HG03108 (cell line): Measurements from ENCODE around the gene PMF1.
"Not testable (repeated sequence)": the region's sequence is repeated elsewhere in the genome, so short reads cannot be mapped to it uniquely, and the experiment has no call there.

Experiments used
- ATAC-seq: cut with Tn5 transposase; IDR thresholded peaks from one replicate; pipeline ENCODE4 v1.9.1; 2021; ENCODE audit warnings: moderate library complexity; ENCODE audit not compliant: unreplicated experiment

The PMF1 gene

GRCh38 chr1:156195853-156196252 is 17.0 kb upstream of the PMF1 start:
- ATAC-seq, result no peak

DNA sequence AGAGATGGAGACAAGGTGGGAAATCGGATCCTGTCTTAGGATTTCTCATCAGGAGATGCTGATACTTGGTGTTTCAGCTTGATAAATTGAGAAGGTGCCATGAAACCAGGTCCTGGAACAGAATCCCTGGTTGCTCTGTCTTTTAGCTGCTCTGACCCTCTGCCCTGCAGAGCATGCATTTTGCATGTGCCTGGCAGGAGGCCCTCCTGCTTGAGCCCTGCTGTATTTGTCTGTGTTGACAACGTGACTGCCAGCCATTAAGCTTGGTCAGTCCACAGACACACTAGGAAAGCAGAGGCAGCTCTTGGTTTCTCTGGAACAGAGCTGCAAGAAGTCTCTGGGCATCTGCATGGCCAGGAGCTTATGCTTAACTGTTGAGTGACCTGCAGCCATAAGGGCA is 16.4 kb upstream of the PMF1 start:
- no peak for ATAC-seq

- ATAC-seq, result no peak
Observed at GRCh38 chr1:156198831-156199349, 13.9 kb upstream of the PMF1 start.

GRCh38 chr1:156200044-156200443 is 12.8 kb upstream of the PMF1 start:
- no peak for ATAC-seq

DNA sequence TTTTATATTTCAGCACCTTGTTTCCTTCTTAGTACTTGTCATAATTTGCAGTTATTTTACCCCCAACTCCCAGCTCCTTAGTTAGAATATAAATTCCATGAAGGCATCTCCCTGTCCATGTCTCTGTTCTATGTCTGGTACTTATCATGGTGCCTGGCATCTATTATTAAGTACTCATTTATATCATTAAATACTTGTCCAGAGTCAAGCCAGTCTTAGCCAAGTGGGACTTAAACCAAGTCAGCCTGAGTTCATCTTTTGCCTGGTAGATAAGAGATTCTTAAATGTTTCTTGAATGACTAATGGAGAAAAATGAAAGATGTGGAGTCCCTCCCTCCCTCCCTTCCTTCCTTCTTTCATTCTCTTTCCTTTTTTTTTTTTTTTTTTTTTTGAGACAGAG is 9.5 kb upstream of the PMF1 start:
- no peak for ATAC-seq

DNA sequence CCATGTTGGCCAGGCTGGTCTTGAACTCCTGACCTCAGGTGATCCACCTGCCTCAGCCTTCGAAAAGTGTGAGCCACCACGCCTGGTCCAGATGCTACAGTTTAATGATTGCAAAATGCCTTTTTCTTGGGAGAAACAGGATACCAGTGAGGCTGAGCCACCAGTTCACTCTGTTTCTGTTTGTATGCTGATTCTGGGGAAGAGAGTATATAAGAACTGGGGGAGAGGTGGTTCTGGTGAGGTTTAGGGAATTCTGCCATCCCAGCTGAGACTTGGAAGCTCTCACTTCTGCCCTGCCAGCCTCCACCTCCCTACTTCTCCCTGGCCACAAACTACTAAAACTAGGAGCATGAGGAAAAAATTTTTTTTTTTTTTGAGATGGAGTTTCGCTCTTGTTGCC is 8.1 kb upstream of the PMF1 start:
- ATAC-seq, result no peak

GRCh38 chr1:156211243-156211642 is 1.6 kb upstream of the PMF1 start:
- no peak for ATAC-seq

- ATAC-seq, result no peak
Observed at GRCh38 chr1:156212130-156212529, 677 bp upstream of the PMF1 start.

- ATAC-seq, result no peak
Observed at GRCh38 chr1:156213644-156213966, 798 bp downstream of the PMF1 start.

DNA sequence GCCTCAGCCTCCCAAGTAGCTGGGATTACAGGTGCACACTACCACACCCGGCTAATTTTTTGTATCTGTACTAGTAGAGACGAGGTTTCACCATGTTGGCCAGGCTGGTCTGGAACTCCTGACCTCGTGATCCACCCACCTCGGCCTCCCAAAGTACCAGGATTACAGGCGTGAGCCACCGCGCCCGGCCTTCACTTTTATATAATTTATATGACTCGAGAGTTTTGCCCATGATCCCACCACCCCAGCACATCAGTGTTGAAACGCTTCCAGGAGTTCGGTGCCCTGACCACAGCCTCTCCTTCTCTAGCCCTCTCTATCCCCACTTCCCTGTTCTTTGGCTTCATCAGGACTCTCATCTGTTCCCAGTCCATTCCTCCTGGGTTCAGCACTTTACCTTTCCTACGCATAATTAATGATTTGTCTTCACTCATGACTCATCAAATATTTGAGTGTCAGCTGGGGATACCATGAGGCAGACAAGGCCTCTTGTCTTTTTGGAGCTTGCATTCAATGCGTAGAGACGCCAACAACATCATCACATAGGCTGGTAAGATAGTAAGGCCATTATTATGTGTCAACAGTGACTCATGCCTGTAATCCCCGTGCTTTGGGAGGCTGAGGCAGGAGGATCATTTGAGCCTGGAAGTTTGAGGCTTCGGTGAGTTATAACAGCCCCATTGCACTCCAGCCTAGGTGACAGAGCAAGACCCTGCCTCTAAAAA is 1.4 kb downstream of the PMF1 start:
- ATAC-seq, result no peak

DNA sequence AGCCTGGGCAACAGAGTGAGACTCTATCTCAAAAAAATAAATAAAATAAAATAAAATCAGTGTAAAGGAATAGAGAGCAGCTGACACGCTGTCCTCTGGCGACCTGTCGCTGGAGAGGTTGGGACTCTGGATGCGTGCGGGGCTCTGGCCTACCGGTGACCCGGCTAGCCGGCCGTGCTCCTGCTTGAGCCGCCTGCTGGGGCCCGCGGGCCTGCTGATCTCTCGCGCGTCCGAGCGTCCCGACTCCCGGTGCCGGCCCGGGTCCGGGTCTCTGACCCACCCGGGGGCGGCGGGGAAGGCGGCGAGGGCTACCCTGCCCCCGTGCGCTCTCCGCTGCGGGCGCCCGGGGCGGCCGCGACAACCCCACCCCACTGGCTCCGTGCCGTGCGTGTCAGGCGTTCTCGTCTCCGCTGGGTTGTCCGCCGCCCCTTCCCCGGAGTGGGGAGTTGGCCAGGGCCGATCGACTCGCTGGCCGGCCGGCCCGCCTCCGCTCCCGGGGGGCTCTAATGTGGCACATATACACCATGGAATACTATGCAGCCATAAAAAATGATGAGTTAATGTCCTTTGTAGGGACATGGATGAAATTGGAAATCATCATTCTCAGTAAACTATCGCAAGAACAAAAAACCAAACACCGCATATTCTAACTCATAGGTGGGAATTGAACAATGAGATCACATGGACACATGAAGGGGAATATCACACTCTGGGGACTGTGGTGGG is 3.7 kb downstream of the PMF1 start:
- not testable (repeated sequence) for ATAC-seq

GRCh38 chr1:156217871-156218270 is 5.1 kb downstream of the PMF1 start:
- no peak for ATAC-seq

DNA sequence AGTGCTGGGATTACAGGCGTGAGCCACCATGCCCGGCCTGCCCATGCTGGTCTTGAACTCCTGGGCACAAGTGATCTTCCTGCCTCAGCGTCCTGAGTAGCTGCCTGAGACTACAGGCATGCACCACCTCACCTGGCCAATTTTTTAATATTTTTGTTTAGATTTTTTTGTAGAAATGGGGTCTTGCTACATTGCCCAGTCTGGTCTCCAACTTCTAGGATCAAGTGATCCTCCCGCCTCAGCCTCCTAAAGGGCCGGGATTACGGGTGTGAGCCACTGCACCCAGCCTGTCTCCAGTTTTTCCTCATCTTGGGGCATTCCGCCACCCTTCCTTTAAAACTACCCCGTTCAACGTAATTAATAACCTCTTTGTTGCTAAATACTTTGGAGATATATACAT is 7.4 kb downstream of the PMF1 start:
- no peak for ATAC-seq

DNA sequence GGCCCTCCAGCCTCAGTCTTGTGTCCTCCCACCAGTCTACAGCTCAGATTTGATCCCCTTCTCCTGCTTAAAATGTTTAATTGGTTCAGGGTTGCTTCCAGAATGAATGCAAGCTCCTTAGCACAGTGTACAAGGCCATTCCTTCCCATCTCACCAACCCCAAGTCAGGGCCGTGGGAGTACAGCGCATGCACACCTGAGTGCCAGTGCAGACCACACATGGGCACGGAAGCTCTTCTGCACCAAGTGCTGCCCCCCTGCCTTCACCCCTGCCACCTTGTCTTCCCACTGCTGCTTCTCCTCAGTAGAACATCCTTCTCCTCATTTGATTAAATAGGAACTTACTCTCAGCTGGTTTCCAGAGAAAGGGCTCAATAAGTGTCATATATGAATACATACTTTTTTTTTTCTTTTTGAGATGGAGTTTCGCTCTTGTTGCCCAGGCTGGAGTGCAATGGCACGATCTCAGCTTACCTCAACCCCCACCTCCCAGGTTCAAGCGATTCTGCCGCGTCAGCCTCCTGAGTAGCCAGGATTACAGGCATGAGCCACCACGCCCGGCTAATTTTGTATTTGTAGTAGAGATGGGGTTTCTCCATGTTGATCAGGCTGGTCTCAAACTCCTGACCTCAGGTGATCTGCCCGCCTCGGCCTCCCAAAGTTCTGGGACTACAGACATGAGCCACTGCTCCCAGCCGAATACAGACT is 9.3 kb downstream of the PMF1 start:
- ATAC-seq, result no peak

DNA sequence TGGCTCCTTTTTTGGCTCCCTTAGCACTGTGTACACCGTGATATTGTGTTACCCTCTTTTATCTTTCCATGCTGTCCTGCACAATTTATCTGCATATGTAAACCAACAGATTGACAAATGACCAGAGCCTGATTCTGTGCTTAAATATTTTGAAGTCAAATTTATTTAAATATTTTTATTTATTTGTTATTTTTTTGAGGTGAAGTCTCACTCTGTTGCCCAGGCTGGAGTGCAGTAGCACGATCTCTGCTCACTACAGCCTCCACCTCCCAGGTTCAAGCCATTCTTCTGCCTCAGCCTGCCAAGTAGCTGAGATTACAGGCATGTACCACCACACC is 12.8 kb downstream of the PMF1 start:
- no peak for ATAC-seq

DNA sequence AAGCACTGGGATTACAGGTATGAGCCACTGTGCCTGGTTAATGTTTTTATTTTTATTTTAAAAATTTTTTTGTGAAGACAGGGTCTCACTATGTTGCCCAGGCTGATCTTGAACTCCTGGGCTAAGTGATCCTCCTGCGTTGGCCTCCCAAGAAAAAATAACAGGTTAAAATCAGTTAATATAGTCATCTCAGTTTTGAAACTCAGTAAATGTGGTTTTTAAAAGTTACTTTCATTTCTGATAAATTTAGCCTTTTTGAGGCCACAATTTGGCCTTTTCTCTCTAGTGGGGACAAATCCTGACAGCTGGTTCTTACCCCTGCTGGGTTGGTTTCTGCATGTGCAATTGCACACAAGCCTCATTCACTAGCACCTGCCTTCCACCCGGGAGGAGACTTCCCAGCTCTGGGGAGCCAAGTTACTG is 13.3 kb downstream of the PMF1 start:
- peak; percentile 74 for ATAC-seq

DNA sequence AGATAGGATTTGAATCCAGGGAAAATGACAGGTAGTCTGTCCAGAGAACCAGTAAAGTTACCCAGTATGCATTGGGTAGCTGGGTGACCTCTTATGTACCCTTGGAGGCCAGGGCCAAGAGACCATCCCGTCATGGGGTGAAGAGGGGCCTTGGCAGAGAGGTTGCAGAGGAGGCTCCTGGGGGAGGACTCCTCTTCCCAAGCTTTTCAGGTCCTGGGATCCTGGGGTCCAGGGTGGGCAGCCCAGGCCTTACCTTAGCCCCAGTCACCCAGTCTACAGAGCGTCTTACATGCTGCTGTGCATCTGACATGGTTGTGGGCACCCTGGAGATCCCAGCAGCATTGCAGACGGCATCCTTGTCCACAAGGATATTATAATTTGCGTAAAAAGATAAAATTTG is 14.0 kb downstream of the PMF1 start:
- no peak for ATAC-seq

- ATAC-seq, result no peak
Observed at GRCh38 chr1:156228501-156228900, 15.7 kb downstream of the PMF1 start.

- no peak for ATAC-seq
Observed at GRCh38 chr1:156229809-156230472, 17.1 kb downstream of the PMF1 start.

- no peak for ATAC-seq
Observed at GRCh38 chr1:156230473-156230837, 17.6 kb downstream of the PMF1 start.

- no peak for ATAC-seq
Observed at GRCh38 chr1:156232201-156232894, 19.5 kb downstream of the PMF1 start.
